SHP77 (cell line): ENCODE measurements around the gene KLHL42.

ENCODE experiments used
- DNase-seq, 2 experiments: peaks; one replicate each; lab custom pipeline; 2025; lab: John Stamatoyannopoulos, UW

Gene KLHL42

DNA sequence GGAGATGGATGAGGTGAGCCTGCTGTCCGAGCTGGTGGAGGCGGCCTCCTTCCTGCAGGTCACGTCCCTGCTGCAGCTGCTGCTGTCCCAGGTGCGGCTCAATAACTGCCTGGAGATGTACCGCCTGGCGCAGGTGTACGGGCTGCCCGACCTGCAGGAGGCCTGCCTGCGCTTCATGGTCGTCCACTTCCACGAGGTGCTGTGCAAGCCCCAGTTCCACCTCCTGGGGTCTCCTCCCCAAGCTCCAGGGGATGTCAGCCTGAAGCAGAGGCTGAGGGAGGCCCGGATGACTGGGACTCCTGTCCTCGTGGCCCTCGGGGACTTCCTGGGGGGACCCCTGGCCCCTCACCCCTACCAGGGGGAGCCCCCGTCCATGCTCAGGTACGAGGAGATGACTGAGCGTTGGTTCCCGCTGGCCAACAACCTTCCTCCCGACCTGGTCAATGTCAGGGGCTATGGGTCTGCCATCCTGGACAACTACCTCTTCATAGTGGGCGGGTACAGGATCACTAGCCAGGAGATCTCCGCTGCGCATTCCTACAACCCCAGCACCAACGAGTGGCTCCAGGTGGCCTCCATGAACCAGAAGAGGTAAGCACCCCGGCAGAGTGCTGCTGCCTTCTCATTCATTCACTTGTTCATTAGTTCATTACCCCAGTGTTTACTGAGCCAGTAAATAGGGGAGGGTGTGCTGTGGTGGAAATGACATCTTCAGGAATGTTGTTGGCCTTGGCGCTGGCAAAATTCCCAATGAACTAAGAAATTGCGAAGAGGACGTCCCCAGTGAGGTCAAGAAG is 777 bp downstream of the KLHL42 start:
- peak; percentile 56 to 63 for DNase-seq

DNA sequence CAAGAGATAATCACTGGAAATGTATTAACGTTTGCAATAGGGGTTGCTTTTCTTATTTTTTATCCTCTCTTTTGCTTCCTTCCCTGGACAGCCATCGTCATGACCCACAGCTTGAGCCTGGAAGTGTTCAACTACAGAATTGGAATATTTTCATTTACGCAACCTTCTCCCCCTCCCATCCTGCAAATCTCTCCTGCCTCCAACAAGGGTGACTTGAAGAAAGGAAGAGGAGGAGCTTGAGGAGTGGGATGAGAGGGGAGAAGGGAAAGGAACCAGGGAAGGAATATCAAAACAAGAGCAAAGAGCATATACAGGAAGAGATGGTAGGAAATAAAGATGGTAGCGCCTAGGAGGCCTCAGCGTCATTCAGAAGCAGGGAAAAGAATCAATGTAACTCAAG is 1.6 kb downstream of the KLHL42 start:
- DNase-seq, result no peak

DNA sequence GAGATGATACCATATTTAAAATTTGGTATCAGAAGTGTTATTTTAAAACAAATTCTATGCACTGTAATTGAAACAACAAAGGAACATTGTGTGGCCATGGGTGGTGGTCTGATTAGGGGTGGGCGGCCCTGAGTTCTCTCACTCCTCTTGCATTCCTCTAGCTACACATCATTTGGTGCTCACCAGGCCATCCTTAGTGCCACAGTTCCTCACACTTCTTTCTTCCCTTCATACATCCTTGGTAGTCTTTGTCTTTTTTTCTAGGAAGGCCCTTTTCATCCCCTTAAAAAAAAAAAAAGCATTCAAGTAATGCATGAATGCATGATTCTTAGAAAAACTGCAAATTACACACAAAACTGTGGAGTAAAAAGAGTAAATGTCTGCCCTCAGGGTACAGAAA is 2.4 kb downstream of the KLHL42 start:
- no peak for DNase-seq

DNA sequence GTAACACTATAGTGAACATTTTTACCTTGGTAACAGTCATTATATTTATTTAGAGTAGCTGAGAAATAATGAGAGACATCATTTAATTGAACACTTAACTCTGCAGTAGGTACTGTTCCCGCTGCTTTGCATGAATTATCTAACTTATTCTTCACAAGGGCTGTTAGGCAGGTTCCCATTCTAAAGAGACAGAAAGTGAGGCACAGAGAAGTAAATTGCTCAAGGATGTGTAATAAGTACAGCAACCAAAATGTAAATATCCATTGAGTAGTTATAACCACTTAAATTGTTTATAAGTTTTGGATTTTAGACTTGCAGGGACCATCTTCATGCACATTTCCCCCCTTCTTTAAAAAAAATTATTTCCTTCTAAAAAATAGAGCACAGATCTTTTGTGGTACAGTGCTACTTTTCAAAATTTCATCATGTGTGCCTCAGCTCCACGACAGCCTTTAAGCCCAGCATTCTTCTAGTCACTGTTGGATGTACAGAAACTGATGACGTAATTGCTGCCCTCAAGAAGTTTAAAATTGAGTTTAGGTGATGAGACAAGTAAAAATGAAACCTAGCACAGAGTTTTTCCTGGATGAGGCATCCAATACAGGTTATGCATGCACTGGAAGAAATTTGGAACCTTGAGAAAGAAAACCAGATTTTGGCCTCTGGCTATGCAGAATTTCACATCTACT is 6.0 kb downstream of the KLHL42 start:
- DNase-seq, result no peak

DNA sequence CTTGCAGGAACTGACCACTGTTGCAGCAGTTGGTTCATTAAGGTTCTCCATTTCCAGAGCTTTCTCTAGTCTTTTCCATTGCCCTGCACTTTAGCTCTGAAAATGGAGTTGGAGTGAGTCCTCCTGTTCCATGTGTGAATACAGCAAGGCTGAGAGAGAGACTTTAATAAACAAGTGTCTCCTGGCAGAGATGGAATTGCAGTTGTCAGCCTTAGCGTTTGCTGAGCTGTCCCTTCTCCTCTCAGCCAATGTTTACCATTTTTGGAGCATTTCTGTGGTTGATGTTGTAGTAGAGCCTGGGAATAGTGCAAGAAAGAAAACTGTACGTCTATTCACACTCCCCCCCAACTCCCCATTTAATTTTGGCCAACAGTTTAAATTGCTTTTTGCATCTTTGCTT is 7.5 kb downstream of the KLHL42 start:
- no peak for DNase-seq

DNA sequence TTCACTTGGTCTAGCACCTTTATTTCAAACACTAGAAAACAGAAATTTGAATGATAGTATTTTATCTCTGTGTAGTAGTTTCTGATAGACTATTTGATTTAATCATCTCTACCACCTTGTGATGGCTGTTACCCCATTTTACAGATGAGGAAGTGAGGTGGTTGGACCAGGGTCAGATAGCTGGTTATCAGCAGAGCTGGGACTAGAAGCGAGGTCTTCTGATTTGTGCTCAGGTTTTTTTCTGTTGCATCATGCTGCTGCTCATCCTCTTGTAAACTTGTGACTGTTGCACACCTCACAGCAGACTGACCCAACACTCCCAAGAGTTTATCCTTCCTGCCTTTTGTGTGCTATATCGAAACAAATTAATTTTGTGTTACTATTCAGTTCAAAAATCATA is 10.1 kb downstream of the KLHL42 start:
- DNase-seq, result no peak

DNA sequence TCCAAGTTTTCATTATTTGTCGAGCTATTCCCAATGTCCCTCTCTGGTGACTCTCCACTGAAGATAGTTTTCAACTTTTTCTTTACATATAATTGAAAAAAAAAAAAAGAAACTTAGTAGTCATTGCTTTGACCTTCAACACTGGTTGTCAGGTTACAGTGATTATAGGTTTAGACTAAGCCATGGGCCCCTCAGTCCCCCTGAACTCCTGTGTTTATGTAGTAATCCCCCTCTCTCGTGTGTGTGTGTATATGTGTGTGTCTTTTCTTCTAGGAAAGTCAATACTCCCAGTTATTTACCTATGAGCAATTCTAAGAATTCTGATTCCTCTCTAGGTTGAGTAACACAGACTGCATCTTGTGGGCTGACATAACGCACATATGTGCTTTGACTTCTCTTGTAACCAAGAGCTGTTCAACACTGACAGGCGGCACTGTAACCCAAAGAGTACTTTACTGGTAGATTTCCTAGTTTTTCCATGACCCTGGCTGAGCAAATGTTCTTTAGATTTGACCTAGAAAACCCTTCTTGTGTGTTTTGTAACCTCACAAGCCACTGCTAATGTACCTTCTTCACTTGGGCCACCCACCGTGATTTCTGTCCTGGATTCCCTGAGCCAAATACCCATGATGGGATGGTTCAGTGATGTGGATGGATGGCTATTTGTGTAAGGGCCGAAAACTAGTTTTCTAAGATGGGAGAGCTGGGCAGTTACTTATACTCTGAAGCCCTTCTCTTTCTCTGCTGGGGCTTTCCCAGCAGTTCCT is 15.0 kb downstream of the KLHL42 start:
- no peak for DNase-seq

DNA sequence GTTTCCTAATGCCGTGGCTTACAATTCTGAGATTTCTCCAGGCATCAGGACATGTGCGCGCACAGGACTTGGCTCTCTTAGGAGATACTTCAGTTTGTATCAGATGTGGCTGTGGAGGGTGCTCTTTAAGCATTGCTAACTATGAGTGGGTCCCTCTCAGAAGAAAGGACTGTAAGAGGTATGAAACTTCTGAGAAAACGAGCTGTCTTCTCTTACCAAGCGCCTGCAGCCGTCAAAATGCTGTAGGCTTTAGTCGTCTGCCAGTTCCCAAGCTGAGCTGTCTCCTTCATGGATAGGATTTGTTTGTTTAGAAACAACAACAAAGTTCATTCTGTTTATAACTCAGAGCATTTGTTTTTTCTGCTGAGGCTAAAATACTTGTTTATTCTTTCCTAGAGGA is 16.1 kb downstream of the KLHL42 start:
- DNase-seq, result no peak

DNA sequence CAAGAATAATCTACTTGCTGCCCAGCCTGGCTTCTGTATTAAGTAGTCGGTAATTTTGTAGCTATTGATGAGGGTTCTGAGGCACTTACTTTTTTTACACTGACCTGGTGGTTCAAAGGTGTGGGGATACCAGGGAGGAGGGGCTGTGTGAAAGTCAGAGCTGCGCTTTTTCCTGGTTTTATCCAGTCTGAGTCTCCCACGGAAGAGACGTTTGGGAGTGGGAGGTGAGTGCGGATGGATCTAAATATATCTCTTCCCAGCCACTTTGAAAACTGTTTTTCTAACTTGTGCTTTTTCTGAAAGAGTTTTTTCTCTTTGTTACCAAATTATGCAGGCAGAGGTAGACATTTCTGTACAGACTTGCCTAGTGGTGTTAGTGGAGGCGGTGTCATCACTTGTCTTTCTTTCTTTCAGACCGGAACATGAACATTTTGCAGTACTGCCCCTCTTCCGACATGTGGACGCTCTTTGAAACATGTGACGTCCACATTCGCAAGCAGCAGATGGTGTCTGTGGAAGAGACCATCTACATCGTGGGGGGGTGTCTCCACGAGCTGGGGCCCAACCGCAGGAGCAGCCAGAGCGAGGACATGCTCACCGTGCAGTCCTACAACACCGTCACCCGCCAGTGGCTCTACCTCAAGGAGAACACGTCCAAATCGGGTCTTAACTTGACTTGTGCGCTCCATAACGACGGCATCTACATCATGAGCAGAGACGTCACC is 17.4 kb downstream of the KLHL42 start:
- no peak for DNase-seq

DNA sequence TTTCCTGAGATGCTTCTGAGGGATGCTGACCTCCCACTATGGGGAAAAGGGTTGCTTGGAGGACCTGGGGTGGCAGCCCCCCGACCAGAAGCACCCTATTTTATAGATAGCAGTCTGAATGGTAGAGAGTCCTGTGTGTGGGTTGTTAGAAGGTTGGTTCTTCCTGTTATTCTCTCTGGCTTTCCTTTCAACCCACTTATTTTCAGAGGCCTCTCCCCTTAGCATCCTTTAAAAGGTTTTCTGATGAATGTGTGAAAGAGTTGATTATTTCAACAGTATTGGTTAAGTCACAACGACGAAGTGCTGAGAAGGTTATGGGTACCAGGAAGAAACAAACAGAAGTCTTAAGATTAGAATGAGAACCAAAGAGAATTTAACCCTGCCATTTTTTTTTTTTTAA is 20.8 kb downstream of the KLHL42 start:
- DNase-seq, result no peak

DNA sequence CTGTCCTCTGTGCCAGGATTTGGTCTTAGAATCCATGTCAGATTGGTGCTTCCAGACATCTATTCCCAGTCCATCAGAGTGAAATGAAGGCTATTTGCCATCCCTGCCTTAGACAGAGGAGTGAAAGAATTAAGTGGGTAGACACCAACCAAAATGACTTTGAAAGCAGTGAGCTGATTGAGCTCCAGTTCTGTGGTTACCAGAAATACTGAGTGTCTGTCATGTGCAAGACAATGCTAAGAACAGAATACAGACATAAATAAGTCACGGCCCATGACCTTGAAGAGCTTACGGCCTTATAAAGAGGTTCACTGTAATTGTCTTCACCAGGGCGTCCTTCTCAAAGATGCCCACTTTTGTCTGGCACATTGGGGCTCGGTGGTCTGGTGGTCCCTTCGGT is 21.6 kb downstream of the KLHL42 start:
- no peak for DNase-seq

DNA sequence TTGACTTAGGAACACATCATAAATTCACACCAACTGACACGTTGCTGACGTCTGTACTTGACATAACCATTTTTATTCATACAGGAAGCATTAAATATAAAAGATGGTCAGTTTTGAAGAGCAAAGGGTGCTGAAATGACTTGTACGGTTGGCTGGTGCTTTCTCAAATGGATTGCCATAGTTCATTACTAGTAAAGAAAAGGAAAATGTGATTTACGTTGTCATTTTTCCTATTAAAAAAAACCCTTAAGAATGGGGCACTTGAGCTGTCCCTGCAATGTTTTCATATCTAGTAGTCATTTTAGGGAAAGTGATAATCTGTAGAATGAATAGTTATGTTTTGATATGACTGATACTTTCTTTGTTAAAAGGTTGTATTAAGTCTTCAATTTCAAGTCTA is 22.5 kb downstream of the KLHL42 start:
- DNase-seq, result peak; percentile 36 to 53

DNA sequence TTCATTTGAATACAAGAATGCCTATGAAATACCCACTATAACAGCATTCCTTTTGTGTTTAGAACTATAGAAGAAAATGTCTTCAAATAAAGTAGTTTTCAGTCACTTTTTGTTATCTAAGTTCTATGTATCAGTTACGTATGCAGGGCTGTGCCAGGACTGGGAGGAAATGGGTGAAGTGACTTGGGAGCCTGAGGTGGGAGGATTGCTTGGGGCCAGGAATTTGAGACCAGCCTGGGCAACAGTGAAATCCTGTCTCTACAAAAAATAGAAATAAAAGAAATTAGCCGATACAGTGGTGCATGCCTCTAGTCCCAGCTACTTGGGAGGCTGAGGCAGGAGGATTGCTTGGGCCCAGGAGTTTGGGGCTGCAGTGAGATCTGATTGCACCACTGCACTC is 22.9 kb downstream of the KLHL42 start:
- no peak for DNase-seq

DNA sequence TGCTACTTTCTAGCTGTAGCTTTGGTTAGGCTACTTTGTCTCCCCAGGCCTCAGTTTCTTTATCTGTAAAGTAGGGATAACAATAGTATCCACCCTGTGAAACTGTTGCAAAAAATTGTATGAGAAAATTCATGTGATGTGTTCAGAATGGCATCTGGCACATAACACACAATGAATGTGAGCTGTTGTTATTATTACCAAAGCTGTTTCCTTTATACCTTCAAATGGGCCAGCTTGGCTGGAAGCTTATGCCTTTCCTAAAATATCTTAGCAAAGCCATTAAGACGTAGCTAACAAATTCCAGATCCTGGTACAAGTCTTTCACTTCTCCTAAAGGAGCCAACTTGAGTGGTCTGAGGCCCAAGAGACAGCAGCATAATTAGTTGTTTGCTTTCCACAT is 25.2 kb downstream of the KLHL42 start:
- DNase-seq, result no peak

DNA sequence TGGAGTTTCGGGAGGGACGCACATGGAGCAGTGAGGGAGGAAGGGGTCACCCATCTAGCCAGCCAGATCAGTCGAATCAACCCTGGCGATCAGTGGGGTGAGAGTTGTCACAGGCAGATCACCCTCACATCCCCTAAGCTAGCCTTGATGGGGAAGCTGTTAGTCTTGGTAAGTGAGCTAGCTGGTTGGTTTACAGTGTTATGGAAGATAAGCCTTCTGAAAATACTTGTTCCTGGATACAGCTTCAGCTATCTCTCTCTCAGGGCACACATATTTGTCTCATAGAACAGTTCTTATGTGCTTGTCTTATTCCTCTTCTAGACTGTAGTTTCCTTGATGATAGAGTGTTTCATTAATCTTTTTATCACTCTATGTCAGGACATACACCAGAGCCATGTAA is 26.2 kb downstream of the KLHL42 start:
- DNase-seq, result no peak

DNA sequence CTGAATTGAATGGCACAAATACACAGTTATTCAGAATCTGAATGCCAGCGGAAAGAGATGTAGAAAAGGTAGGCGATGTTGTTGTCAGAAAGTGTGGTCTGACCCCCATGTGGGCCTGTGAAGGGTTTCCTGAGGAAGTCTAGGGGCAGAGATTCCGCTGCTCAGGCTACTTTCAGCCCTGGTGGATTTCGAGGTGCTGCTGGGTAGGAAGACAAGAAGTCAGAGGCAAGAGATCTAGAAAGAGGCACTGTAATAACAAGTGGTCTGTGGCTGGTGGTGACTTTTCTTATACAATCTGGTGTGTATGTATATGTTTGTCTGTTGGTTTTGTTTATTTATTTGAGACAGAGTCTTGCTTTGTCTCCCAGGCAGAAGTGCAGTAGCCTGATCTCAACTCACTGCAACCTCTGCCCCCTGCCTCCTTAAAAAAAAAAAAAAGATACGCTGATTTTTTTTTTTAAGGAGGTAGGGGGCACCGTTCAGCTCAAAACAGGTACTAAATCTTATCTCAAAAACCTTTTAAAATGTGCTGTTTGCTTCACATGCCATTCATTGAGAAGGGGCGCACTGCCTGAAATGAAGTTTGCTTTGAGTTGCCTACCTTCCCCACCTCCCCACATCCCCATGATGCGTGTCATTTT is 27.1 kb downstream of the KLHL42 start:
- DNase-seq, result no peak

DNA sequence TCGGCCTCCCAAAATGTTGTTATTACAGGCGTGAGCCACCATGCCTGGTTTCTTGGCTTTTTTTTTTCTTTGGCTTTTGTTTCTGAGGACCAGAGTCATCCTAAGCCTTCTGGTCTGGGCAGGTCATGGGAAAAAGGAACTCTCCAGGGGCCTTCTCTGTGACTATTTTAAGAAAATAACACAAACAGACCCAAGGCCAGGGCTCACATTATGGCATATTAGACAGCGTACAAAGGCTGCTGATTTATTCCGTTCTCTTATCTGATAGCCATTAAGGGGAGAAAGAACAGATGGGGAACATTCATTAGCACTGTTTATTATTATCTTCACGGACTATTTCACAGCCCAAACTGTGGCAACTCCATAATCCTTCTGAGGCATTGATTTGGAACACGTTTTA is 28.8 kb downstream of the KLHL42 start:
- DNase-seq, result no peak

DNA sequence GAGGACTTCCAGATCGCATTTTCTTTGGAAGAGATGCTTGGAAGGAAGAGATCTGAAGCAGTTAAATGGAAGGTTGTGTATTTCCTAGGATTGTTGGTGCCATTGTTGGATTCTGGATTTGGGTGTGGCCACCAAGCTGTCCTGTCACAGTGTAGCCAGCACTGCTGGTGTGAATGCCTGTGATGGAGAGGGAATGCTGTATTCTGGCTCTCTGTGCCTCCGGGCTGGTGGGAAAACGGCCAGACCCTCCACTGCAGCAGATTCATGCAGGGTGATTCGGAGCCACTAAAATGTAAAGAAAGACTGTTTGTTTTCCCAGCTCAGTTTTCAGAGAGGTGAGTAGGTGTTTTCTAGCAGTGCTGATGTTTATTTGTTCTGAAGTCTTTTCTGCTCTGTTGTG is 30.7 kb downstream of the KLHL42 start:
- no peak for DNase-seq

DNA sequence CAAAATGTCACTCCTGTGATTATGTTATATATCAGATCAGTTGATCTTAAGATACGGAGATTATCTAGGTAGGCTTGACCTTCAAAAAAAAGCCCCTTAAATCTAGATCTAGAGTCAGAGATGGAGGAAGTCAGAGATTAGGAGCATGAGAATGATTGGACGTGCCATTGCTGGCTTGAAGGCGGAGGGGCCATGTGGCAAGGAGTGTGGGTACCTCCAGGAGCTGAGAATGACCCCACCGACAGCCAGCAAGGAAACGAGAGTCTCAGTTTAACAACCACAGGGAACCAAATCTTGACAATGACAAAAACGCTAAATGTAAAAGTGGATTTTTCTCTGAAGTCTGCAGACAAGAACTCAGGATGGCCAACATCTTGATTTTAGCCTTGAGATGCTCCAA is 32.5 kb downstream of the KLHL42 start:
- no peak for DNase-seq

DNA sequence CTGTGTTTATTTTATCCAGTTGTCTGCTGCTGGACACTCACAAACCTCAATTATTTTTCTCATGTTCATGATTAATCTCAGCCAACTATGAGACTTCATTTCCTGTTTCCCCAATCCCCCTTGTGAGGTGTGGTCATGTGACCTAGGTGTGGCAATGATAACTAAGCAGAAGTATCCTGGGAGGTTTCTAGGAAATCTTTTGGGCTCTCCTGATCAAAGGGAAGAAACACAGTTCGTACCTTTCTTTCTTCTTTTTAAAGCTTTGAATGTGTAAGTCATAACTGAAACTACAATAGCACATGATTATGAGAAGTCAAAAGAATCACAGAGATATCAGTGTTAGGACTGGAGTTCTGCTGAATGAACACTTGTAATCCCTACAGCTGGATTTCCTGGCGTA is 34.4 kb downstream of the KLHL42 start:
- no peak for DNase-seq

DNA sequence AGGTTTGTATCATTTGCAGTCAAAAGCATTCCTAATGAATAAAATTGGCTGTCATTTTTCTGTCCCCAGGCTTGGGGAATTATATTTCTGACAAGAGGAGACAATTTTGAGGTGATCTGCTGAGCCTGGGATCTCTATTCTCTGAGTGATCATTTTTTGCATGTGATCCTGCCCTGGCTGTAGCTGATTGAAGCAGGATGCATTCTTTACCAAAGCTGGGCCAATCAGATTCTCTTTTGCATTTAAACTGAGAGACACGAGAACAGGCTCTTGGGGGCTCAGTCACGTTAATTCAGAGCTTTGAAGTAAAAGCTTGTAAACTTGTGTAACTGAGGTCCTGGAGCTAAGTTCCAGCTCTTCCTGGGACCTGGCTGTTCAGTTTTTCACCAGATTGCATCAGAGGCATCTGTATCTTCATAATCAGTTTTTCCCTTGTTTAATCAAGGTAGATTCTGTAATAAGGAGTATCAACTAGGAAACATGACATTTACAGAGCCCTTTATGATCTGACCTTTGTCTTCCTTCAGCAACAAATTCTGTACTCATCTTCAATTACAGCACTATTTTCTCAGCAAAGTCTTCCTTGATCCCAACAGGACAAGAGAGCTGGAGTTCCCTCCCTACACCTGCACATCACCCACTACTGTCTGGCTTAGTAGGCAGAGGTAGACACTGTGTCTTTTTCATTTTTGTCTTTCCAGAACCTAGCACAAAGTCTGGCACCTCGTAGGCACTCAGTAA is 35.0 kb downstream of the KLHL42 start:
- no peak for DNase-seq
